Thymus (tissue), 11 donors: ENCODE results near the gene SLC15A3. TPM values are rescaled to one million over a fixed set of nuclear protein-coding genes. Genes with fewer than 3 reads are reported as not detected.

Experiments
- DNase-seq, 9 donors: peaks; one replicate each; pipeline ENCODE4 v3.0.0-alpha.2; 2013; ENCODE audit warnings: low spot score in 9 of 9, low read depth in 6 of 9, missing footprints in 1 of 9
- H3K27ac ChIP-seq, 2 donors: one replicate each; pipeline ENCODE4 v1.5.1; 2013; ENCODE audit warnings: control low read depth in 1 of 2, low read depth in 1 of 2, low read length in 1 of 2, mild to moderate bottlenecking in 1 of 2, moderate library complexity in 1 of 2
- H3K27me3 ChIP-seq, 2 donors: one replicate each; pipeline ENCODE4 v1.5.1; 2013; ENCODE audit warnings: low read length in 1 of 2; ENCODE audit not compliant: control insufficient read depth in 2 of 2, insufficient read depth in 1 of 2
- H3K36me3 ChIP-seq, 2 donors: one replicate each; pipeline ENCODE4 v1.5.1; 2013; ENCODE audit warnings: low read length in 1 of 2, mild to moderate bottlenecking in 1 of 2, moderate library complexity in 1 of 2; ENCODE audit not compliant: control insufficient read depth in 2 of 2, insufficient read depth in 2 of 2
- H3K4me1 ChIP-seq, 2 donors: one replicate each; pipeline ENCODE4 v1.5.1; 2013; ENCODE audit warnings: low read length in 2 of 2; ENCODE audit not compliant: control insufficient read depth in 2 of 2, insufficient read depth in 2 of 2
- H3K4me3 ChIP-seq, 2 donors: one replicate each; pipeline ENCODE4 v1.5.1; 2013; ENCODE audit warnings: low read length in 2 of 2, control low read depth in 1 of 2, mild to moderate bottlenecking in 1 of 2
- H3K9me3 ChIP-seq, 2 donors: one replicate each; pipeline ENCODE4 v1.5.1; 2013; ENCODE audit warnings: low read length in 1 of 2, mild to moderate bottlenecking in 1 of 2; ENCODE audit not compliant: control insufficient read depth in 2 of 2, insufficient read depth in 1 of 2
- WGBS: extraction: QIAGEN DNeasy Blood & Tissue Kit; methylation state at CpG from one replicate; pipeline ENCODE4 v1.1.7; 2013; 5-methylcytosine and 5-hydroxymethylcytosine counted together
- polyA plus RNA-seq: library from polyadenylated mRNA; stranded (reverse); fragments of 200-250 nt; gene quantifications from one replicate; pipeline ENCODE4 v1.2.3, GENCODE V29; 2013
- total RNA-seq: library from RNA; stranded (reverse); fragments of 120-200 nt; gene quantifications from one replicate; pipeline ENCODE4 v1.2.4, GENCODE V29; 2013
- donor health status: healthy.

Gene SLC15A3
- total and polyA plus RNA-seq, 2 donors: 17.5 to 37.5 TPM

- Histone ChIP-seq H3K4me1 (peaks cover 0 to 4% of the 10 kb centered on the region in 2 donors), H3K36me3 (no peaks in the 10 kb centered on the region), H3K27ac (no peak overlapping the region), H3K27me3 (peaks cover 0 to 53% of the 10 kb centered on the region in 2 donors), H3K9me3 (no peaks in the 10 kb centered on the region), H3K4me3 (no peak overlapping the region)
- 85% methylated on average over 5 of the region's 5 CpGs for WGBS
- DNase-seq: no peak
Observed at GRCh38 chr11:60932605-60933356, 19.2 kb downstream of the SLC15A3 start.

GRCh38 chr11:60931917-60932316 lies 20.1 kb downstream of the SLC15A3 start:
- no peaks in the 10 kb centered on the region for H3K9me3 ChIP-seq
- 81% methylated on average over 9 of the region's 9 CpGs for WGBS
- DNase-seq: no peak
- no peak overlapping the region for H3K4me3 ChIP-seq
- no peaks in the 10 kb centered on the region for H3K36me3 ChIP-seq
- peaks cover 0 to 57% of the 10 kb centered on the region in 2 donors for H3K27me3 ChIP-seq
- no peak overlapping the region for H3K27ac ChIP-seq
- peaks cover 0 to 4% of the 10 kb centered on the region in 2 donors for H3K4me1 ChIP-seq

- 96% methylated on average over 4 of the region's 4 CpGs for WGBS
- Histone ChIP-seq H3K27me3 (peaks cover 5 to 64% of the 10 kb centered on the region in 2 donors), H3K36me3 (no peaks in the 10 kb centered on the region), H3K4me3 (no peak overlapping the region), H3K9me3 (no peaks in the 10 kb centered on the region), H3K27ac (no peak overlapping the region), H3K4me1 (peaks cover 0 to 6% of the 10 kb centered on the region in 2 donors)
- DNase-seq: no peak
Observed at GRCh38 chr11:60930394-60930793, 21.6 kb downstream of the SLC15A3 start.

GRCh38 chr11:60929764-60930163 lies 22.2 kb downstream of the SLC15A3 start:
- H3K27me3 ChIP-seq: peaks cover 6 to 64% of the 10 kb centered on the region in 2 donors
- H3K27ac ChIP-seq: no peak overlapping the region
- peaks cover 0 to 12% of the 10 kb centered on the region in 2 donors for H3K4me1 ChIP-seq
- H3K4me3 ChIP-seq: no peak overlapping the region
- H3K9me3 ChIP-seq: peaks cover 0 to 4% of the 10 kb centered on the region in 2 donors
- WGBS: 91% methylated on average over 4 of the region's 4 CpGs
- no peak for DNase-seq
- no peaks in the 10 kb centered on the region for H3K36me3 ChIP-seq

GRCh38 chr11:60928563-60929001 lies 23.4 kb downstream of the SLC15A3 start:
- H3K27me3 ChIP-seq: peaks cover 15 to 76% of the 10 kb centered on the region in 2 donors
- 98% methylated on average over 20 of the region's 20 CpGs for WGBS
- DNase-seq: no peak
- H3K4me1 ChIP-seq: peaks cover 7 to 23% of the 10 kb centered on the region in 2 donors
- H3K27ac ChIP-seq: no peak overlapping the region
- peaks cover 0 to 2% of the 10 kb centered on the region in 2 donors for H3K36me3 ChIP-seq
- peaks cover 0 to 7% of the 10 kb centered on the region in 2 donors for H3K9me3 ChIP-seq
- H3K4me3 ChIP-seq: no peak overlapping the region

GRCh38 chr11:60927600-60927999 lies 24.4 kb downstream of the SLC15A3 start:
- DNase-seq: no peak
- Histone ChIP-seq H3K9me3 (peaks cover 0 to 7% of the 10 kb centered on the region in 2 donors), H3K27ac (no peak overlapping the region), H3K4me3 (no peak overlapping the region), H3K36me3 (peaks cover 8 to 11% of the 10 kb centered on the region in 2 donors), H3K27me3 (peaks cover 18 to 84% of the 10 kb centered on the region in 2 donors), H3K4me1 (peaks cover 7 to 24% of the 10 kb centered on the region in 2 donors)
- WGBS: 86% methylated on average over 16 of the region's 16 CpGs

GRCh38 chr11:60927061-60927592 lies 24.8 kb downstream of the SLC15A3 start:
- no peak for DNase-seq
- 95% methylated on average over 8 of the region's 8 CpGs for WGBS

GRCh38 chr11:60926500-60926899 lies 25.5 kb downstream of the SLC15A3 start:
- H3K4me3 ChIP-seq: no peak overlapping the region
- no peak overlapping the region for H3K27ac ChIP-seq
- WGBS: 97% methylated on average over 8 of the region's 8 CpGs
- peaks cover 0 to 7% of the 10 kb centered on the region in 2 donors for H3K9me3 ChIP-seq
- H3K27me3 ChIP-seq: peaks cover 18 to 79% of the 10 kb centered on the region in 2 donors
- H3K4me1 ChIP-seq: peaks cover 7 to 24% of the 10 kb centered on the region in 2 donors
- peaks cover 19 to 22% of the 10 kb centered on the region in 2 donors for H3K36me3 ChIP-seq
- DNase-seq: no peak

More at GRCh38 chr11:60927061-60927592, 24.8 kb downstream of the SLC15A3 start:
- Histone ChIP-seq H3K9me3 (peaks cover 0 to 7% of the 10 kb centered on the region in 2 donors), H3K27ac (no peak overlapping the region), H3K36me3 (peaks cover 12 to 16% of the 10 kb centered on the region in 2 donors), H3K27me3 (peaks cover 18 to 84% of the 10 kb centered on the region in 2 donors), H3K4me3 (no peak overlapping the region), H3K4me1 (peaks cover 7 to 24% of the 10 kb centered on the region in 2 donors)

GRCh38 chr11:60925868-60926267 lies 26.1 kb downstream of the SLC15A3 start:
- H3K27ac ChIP-seq: no peak overlapping the region
- WGBS: 77% methylated on average over 6 of the region's 6 CpGs
- peaks cover 7 to 24% of the 10 kb centered on the region in 2 donors for H3K4me1 ChIP-seq
- no peak overlapping the region for H3K4me3 ChIP-seq
- peaks cover 18 to 74% of the 10 kb centered on the region in 2 donors for H3K27me3 ChIP-seq
- peaks cover 0 to 7% of the 10 kb centered on the region in 2 donors for H3K9me3 ChIP-seq
- H3K36me3 ChIP-seq: peaks cover 25 to 29% of the 10 kb centered on the region in 2 donors
- no peak for DNase-seq
